Measurements from ENCODE around the gene EDEM3.

EDEM3 gene

GRCh38 chr1:184665360-184665759 lies 89.3 kb downstream of the EDEM3 start:
- DNase-seq, result no peak

- no peak for DNase-seq
Observed at GRCh38 chr1:184664661-184665060, 90.0 kb downstream of the EDEM3 start.

GRCh38 chr1:184664042-184664660 lies 90.5 kb downstream of the EDEM3 start:
- peak; percentile 84 for DNase-seq

GRCh38 chr1:184661801-184662200 lies 92.9 kb downstream of the EDEM3 start:
- no peak for DNase-seq

- DNase-seq, result no peak
Observed at GRCh38 chr1:184660462-184661191, 94.0 kb downstream of the EDEM3 start.

GRCh38 chr1:184658055-184658454 lies 96.6 kb downstream of the EDEM3 start:
- no peak for DNase-seq

GRCh38 chr1:184656221-184656620 lies 98.4 kb downstream of the EDEM3 start:
- no peak for DNase-seq

- no peak for DNase-seq
Observed at GRCh38 chr1:184655185-184655584, 99.5 kb downstream of the EDEM3 start.

GRCh38 chr1:184650177-184650866 lies 104.3 kb downstream of the EDEM3 start:
- no peak for DNase-seq

GRCh38 chr1:184649451-184649888 lies 105.2 kb downstream of the EDEM3 start:
- no peak for DNase-seq

GRCh38 chr1:184648856-184649201 lies 105.8 kb downstream of the EDEM3 start:
- no peak for DNase-seq

GRCh38 chr1:184648160-184648855 lies 106.3 kb downstream of the EDEM3 start:
- no peak for DNase-seq

- DNase-seq, result no peak
Observed at GRCh38 chr1:184647471-184647870, 107.2 kb downstream of the EDEM3 start.

GRCh38 chr1:184646824-184647223 lies 107.8 kb downstream of the EDEM3 start:
- no peak for DNase-seq

- no peak for DNase-seq
Observed at GRCh38 chr1:184646178-184646701, 108.4 kb downstream of the EDEM3 start.

GRCh38 chr1:184644771-184645170 lies 109.9 kb downstream of the EDEM3 start:
- no peak for DNase-seq

GRCh38 chr1:184643661-184644060 lies 111.0 kb downstream of the EDEM3 start:
- DNase-seq, result no peak

- DNase-seq, result no peak
Observed at GRCh38 chr1:184641894-184642293, 112.8 kb downstream of the EDEM3 start.

- DNase-seq, result no peak
Observed at GRCh38 chr1:184640505-184640904, 114.2 kb downstream of the EDEM3 start.

Measured in NCI-H1092 treated with DMSO at 0.1 percent for 48 hours (cell line).